GM19467 (cell line): ENCODE data around the gene PRPS1L1.

ENCODE experiments used
- ATAC-seq: cut with Tn5 transposase; IDR thresholded peaks from one replicate; pipeline ENCODE4 v1.9.1; 2021; ENCODE audit warnings: mild to moderate bottlenecking, moderate library complexity; ENCODE audit not compliant: unreplicated experiment

Gene PRPS1L1

DNA sequence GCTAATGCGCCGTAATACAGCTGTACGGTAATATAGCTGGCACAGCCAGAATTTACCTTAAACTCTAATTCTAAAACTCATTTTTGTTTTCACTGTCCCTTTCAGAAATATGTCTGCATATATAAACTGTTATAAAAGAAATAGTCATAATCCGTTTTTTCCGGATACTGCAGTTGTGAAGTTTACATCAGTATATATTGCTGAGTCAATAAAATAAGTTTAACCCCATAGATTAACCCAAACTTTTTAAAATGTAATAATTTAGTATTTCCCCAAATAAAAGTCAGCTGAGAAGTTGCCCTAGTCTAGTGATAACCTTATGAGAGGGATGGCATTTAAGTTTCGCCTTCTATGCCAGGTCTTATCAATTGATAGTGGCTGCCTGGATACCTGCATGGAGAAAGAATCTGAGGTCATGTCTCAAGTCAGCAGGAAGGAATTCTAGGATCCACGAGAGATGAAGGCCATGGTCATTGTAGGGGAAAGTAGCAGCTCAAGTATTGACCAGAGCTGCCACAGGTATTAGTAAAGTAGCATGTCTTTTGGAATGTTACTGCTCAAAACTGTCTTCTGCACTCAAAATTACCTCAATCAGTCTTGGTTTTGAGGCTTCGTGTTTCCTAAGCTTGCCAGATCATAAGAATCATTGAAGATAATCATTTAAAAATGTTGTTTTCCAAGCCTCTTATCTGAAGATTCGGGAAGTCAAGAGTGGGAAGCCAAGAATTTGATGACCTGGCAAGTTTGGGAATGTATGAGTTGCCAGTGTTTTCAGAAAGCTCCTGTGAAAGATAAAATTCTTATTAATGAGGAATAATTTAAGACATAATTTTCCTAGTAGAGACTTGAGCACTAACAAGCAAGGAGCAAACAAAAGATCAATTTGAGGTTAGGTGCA is 10.8 kb downstream of the PRPS1L1 start:
- no peak for ATAC-seq

DNA sequence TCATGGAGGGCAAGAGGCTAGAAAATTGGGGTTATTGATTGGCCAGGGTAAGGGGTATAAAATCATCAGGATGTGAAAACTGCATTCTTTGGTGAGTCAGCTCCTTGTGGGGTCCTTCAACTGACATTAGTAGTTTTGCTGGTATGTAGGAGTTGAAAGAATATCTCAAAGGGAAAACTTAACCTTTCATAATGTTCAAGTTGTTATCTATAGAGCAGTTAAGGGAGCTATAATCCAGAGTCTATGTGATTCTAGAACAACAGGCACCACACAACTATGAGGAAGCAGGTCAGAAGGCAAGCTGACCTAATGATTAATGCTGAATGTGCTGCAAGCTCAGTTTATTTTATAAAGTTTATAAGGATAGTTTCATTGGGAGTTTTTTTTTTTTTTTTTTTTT is 13.7 kb downstream of the PRPS1L1 start:
- ATAC-seq: no peak

- ATAC-seq: no peak
Measured at GRCh38 chr7:18004372-18004771, 23.3 kb downstream of the PRPS1L1 start.

GRCh38 chr7:18003286-18003994 is 24.2 kb downstream of the PRPS1L1 start:
- ATAC-seq: no peak

- ATAC-seq: no peak
Measured at GRCh38 chr7:17998692-17999091, 29.0 kb downstream of the PRPS1L1 start.

- no peak for ATAC-seq
Measured at GRCh38 chr7:17996442-17997223, 31.0 kb downstream of the PRPS1L1 start.

DNA sequence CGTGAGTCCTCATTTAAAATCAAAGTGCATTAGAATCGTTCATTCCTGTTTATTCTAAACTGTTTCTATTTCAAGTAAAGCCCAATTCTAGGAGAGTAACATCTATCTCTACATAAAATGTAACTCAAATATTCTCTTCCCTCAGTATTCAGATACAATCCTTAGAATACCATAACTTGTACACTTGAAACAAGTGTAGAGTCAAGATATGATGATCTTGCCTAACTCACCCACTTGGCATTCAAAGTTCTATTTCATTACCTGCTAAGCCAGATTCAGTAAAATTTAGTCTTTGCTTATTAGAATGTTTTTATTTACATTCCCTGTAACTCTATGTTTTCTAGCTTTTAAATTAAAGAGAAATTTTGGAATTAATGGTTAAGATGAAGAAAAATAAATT is 31.6 kb downstream of the PRPS1L1 start:
- ATAC-seq: no peak

GRCh38 chr7:17994079-17994850 is 33.4 kb downstream of the PRPS1L1 start:
- no peak for ATAC-seq

DNA sequence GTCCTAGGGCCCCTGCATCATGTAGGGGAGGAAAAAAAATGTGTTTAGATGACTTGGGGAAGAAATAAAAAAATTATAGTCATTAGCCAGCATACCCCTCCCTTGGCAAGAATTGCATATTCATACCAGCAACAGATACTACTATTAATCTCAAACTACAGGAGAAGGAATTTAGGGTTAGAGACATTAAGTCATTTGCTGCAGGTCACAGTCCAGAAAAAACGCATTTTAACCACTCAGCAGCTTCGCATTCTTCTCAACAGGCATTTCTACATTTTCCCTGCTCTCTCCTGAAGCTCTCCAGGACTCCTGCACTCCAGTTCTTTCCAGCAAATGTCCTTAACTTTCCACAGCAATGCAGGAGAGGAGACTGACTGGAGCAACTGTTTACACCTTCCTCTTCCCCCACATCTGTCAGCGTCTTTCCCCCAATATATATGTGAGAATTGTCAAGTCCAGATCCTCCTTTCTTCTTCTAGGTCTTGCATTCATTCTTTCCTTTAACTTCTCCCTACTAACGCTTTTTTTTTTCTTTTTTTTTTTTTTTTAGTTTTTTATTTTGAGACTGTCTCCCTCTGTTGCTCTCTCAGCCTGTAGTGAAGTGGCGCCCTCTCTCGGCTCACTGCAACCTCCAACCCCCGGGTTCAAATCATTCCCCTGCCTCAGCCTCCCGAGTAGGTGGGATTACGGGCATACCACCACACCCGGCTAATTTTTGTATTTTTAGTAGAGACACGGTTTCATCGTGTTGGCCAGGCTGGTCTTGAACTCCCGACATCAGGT is 35.6 kb downstream of the PRPS1L1 start:
- ATAC-seq: no peak

DNA sequence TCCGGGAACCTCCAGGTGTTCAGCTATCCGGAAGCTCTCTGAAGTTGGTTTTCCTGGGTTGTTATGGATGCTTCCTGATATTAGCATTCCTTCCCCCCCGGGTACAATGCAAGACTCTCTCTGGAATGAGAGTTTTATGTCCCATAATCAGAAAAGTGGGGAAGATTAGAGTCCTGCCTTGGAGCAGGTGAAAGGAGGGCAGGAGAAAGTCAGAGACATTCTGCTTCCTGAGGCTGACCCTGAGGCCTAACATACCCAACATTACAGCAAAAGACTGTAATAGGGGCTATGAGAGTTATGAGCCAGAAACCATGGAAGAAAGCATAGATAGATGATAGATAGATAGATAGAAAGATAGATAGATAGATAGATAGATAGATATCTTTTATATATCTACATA is 36.9 kb downstream of the PRPS1L1 start:
- no peak for ATAC-seq

DNA sequence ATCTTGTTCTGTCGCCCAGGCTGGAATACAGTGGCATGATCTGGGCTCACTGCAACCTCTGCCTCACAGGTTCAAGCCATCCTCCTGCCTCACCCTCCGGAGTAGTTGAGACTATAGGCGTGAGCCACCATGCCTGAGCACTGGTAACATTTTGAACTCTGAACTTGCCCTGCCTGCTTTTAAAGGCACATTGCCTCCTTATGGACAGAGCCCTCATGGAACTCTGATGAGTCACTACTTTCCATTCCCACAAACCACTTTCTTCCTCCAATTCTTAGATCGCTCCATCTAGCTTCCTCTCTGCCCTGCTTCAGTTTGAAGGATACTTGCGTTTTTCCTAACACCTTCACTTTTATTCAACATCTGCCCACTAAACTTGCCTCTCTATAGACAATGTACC is 38.1 kb downstream of the PRPS1L1 start:
- no peak for ATAC-seq

DNA sequence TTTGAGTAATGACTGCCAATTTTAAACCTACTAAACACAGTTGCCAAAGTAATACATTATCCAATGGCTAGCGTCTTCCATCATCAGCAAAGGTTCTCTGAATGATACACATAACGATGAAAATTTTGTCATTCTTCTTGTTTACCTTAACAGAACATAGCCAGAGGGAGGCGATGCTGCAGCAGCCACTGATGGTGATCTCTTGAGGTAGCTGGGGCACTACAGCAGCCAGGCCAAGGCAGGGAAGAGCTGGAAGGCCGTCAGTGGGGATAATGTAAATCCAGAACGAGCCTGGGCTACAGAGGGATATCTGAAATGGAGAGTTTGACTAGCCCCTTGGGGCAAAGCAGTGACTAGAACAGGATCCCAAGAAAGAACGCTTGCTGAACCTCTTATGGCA is 38.8 kb downstream of the PRPS1L1 start:
- no peak for ATAC-seq

- no peak for ATAC-seq
Measured at GRCh38 chr7:17988141-17988540, 39.5 kb downstream of the PRPS1L1 start.

DNA sequence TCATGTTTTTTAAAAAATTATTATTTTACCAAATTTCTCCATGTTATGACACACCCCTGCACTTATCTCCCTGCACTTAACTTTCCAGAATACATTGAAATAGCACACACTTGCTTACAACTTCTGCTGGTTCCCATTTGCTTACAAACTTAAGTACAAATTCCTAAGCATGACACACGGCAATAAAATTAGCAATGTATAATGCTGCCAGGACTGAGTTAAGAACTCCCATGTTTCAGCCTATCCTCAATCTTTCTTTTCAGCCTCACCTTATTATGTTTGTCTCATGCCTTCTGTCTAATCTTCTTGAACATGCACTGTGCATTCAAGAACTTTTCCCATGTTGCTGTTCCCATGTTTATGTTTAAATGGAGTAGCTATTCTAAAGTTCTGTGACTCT is 40.8 kb downstream of the PRPS1L1 start:
- no peak for ATAC-seq

DNA sequence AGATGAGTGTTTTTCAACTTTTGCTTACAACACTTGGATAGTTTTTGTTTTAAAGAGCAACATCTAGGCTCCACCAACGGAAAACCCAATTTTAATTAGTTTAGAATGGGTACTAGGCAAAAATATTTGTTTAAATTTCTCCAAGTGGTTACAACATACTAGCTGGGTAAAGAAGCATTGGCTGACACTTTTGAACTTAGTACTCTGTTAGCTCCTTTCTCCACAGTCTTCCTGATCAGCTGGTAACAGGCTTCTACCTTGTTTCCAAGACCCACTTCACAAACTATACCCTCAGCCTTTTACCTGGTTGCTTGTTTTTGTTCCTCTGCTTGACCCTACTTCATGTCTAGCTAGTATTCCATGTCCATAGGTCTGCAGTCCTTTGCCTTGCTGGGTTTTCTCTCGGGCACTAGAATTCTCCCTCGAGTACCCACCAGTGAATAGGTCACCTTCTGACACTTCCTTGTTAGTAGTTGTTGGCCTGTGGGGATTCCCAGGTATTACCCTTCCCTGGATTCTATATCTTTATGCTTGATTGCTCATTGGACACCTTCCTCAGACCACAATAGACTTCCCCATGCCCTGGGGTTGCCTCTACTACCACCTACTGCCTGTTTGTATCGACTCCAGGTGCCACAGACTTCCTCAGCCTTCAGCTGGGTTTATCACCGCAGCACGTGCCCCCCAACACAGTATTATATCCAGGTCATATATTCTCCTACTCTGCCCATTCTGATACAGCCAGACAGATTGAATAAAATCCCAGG is 42.0 kb downstream of the PRPS1L1 start:
- ATAC-seq: no peak

DNA sequence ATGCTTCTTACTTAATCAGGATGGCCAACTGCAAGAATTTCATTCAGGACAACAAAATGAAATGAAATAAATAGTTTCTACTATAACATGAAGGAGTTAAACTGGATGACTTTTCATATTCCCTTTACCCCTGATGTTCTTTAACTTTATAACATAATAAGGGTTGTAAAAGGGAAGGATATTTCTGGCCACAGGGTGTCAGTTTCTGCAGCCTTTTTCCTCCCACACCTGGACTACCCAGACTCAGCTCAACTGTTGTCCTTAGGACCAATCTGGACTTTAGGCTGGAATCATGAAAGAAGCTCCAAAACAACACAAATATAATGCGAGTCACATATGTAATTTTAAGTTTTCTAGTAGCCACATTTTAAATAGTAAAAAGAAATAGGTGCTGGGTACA is 43.4 kb downstream of the PRPS1L1 start:
- ATAC-seq: no peak

DNA sequence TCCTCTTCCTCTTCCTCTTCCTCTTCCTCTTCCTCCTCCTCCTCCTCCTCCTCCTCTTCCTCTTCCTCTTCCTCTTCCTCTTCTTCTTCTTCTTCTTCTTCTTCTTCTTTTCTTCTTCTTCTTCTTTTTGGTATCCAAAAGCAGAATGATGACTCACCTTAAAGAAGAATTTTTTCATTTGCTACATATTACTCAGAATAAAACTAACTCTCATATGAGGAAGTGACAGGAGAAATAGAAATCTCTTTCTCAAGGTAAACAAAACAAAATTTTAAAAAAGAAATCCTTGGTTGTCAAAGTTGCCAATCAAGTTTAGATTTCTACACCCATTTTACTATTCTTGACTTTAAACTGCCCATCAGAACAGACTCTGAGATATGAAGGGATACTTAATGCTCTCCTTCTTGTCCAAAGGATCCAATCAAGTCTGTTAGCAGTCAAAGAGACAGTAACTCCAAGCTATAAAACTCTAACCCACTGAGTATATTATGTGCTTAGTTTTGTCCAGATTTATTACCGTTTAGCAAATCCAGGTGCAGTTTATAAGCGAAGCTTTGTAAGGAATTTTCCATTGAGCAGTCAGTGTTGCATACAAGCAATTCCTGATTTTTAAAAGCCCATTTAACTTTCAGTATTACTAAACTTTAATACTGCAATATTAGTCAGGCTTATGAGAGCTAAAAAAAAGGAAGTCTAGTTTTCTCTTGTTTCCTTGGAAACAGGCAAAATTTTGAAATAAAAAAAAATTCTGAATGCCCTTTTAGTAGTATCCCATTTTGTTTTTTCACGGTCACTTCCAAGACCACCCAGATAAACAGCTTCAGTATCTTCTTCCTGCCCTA is 44.2 kb downstream of the PRPS1L1 start:
- no peak for ATAC-seq

GRCh38 chr7:17976952-17977351 is 50.7 kb downstream of the PRPS1L1 start:
- no peak for ATAC-seq
